Progenitor cell of endocrine pancreas (in vitro differentiated cells): ENCODE measurements around the gene CLECL1. TPM values are rescaled to one million over a fixed set of nuclear protein-coding genes. Genes with fewer than 3 reads are reported as not detected.

Source experiments
- DNase-seq: peaks from one replicate; pipeline ENCODE4 v3.0.0; 2021; ENCODE audit warnings: low spot score; ENCODE audit not compliant: unreplicated experiment
- H3K27ac Mint-ChIP-seq: 2 replicates; pipeline ENCODE4 v1.8.0; 2021; ENCODE audit warnings: mild to moderate bottlenecking, moderate library complexity, mixed read lengths
- H3K27me3 Mint-ChIP-seq: 2 replicates; pipeline ENCODE4 v1.8.0; 2021; ENCODE audit warnings: mixed read lengths
- H3K36me3 Mint-ChIP-seq: 2 replicates; pipeline ENCODE4 v1.8.0; 2022; ENCODE audit warnings: mixed read lengths; ENCODE audit not compliant: insufficient read depth
- H3K4me1 Mint-ChIP-seq: 2 replicates; pipeline ENCODE4 v1.8.0; 2021; ENCODE audit warnings: low read depth, mixed read lengths
- H3K4me3 Mint-ChIP-seq: 2 replicates; pipeline ENCODE4 v1.8.0; 2021; ENCODE audit warnings: low read depth, mild to moderate bottlenecking, moderate library complexity, mixed read lengths
- H3K9me3 Mint-ChIP-seq: 2 replicates; pipeline ENCODE4 v1.8.0; 2021; ENCODE audit warnings: low read depth, mixed read lengths
- CTCF ChIP-seq: fragments of 200-600 bp; sonication (generic); IDR thresholded peaks from one replicate; pipeline ENCODE4 v1.5.0; 2021; ENCODE audit warnings: antibody characterized with exemption, mild to moderate bottlenecking; ENCODE audit not compliant: unreplicated experiment
- total RNA-seq: library from RNA; stranded (reverse); gene quantifications from 2 replicates; pipeline ENCODE4 v1.2.1, GENCODE V29; 2021

The CLECL1 gene
- total RNA-seq, 1 donor from 2014 or later: not detected

DNA sequence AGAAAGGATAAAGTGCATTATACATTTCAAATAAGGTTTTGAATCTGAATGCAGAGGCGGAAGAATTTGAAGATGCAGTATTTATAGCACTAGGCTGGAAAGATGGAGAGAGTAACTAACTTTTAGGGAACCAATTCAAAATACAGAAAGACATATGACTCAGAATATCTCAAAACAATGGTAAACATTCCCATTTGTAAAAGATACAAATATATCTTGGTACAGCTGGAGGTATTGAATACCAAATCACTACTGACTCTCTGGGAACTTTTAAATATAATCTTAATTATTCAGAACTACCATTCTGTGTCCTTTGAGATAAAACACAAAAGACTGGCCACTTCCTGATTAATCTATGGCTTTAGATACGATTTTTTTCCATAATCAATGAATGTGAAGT is 22.7 kb upstream of the CLECL1 start:
- no peaks in the 10 kb centered on the region for H3K27me3 Mint-ChIP-seq
- no peak overlapping the region for H3K27ac Mint-ChIP-seq
- no peak for DNase-seq
- no peak overlapping the region for H3K4me3 Mint-ChIP-seq
- H3K4me1 Mint-ChIP-seq: peaks cover 4% of the 10 kb centered on the region
- H3K36me3 Mint-ChIP-seq: no peaks in the 10 kb centered on the region
- TF ChIP-seq CTCF: no peak
- no peaks in the 10 kb centered on the region for H3K9me3 Mint-ChIP-seq

GRCh38 chr12:9755035-9755434 is 22.1 kb upstream of the CLECL1 start:
- Mint-ChIP-seq H3K27me3 (no peaks in the 10 kb centered on the region), H3K9me3 (no peaks in the 10 kb centered on the region), H3K27ac (no peak overlapping the region), H3K4me3 (no peak overlapping the region), H3K36me3 (no peaks in the 10 kb centered on the region), H3K4me1 (peaks cover 4% of the 10 kb centered on the region)
- no peak for TF ChIP-seq CTCF
- DNase-seq: no peak

GRCh38 chr12:9754099-9754927 is 21.4 kb upstream of the CLECL1 start:
- Mint-ChIP-seq H3K9me3 (no peaks in the 10 kb centered on the region), H3K4me1 (peaks cover 4% of the 10 kb centered on the region), H3K27ac (no peak overlapping the region), H3K36me3 (no peaks in the 10 kb centered on the region), H3K4me3 (no peak overlapping the region), H3K27me3 (no peaks in the 10 kb centered on the region)
- no peak for TF ChIP-seq CTCF
- no peak for DNase-seq

GRCh38 chr12:9753498-9753897 is 20.6 kb upstream of the CLECL1 start:
- Mint-ChIP-seq H3K36me3 (no peaks in the 10 kb centered on the region), H3K27me3 (no peaks in the 10 kb centered on the region), H3K9me3 (no peaks in the 10 kb centered on the region), H3K4me3 (no peak overlapping the region), H3K4me1 (peaks cover 4% of the 10 kb centered on the region), H3K27ac (no peak overlapping the region)
- no peak for DNase-seq
- TF ChIP-seq CTCF: no peak

DNA sequence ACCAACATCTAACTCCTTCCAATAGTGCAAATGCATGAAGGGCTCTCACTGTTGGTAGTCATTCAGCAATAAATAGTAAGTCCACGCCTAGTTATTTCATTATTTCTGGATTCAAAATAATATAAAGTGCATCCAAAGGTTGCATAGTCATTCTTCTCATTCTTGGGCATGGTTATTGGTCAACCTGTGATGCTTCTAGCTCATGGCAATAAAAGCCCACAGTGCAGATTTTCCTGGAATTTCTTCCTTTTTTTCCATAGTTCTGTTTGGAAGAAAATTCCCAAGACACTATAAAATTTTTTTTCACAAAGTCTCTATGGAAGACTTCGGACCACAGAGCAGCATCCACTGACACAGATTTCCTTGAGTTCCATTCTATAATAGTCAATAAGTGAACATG is 20.2 kb upstream of the CLECL1 start:
- Mint-ChIP-seq H3K4me1 (peaks cover 4% of the 10 kb centered on the region), H3K36me3 (no peaks in the 10 kb centered on the region), H3K27me3 (no peaks in the 10 kb centered on the region), H3K4me3 (no peak overlapping the region), H3K9me3 (no peaks in the 10 kb centered on the region), H3K27ac (no peak overlapping the region)
- TF ChIP-seq CTCF: no peak
- no peak for DNase-seq
